ENCODE data around the gene CLEC2L.

Gene CLEC2L

GRCh38 chr7:139576179-139576973 is 52.9 kb downstream of the CLEC2L start:
- DNase-seq = no peak

- no peak for DNase-seq
Measured at GRCh38 chr7:139580435-139580834, 57.0 kb downstream of the CLEC2L start.

GRCh38 chr7:139582130-139582650 is 58.7 kb downstream of the CLEC2L start:
- no peak for DNase-seq

- no peak for DNase-seq
Measured at GRCh38 chr7:139582671-139583155, 59.2 kb downstream of the CLEC2L start.

GRCh38 chr7:139583826-139584553 is 60.5 kb downstream of the CLEC2L start:
- no peak for DNase-seq

GRCh38 chr7:139585042-139585441 is 61.6 kb downstream of the CLEC2L start:
- no peak for DNase-seq

- DNase-seq = no peak
Measured at GRCh38 chr7:139586286-139586685, 62.8 kb downstream of the CLEC2L start.

GRCh38 chr7:139587535-139587934 is 64.0 kb downstream of the CLEC2L start:
- no peak for DNase-seq

- DNase-seq = no peak
Measured at GRCh38 chr7:139588632-139589031, 65.1 kb downstream of the CLEC2L start.

GRCh38 chr7:139589474-139589873 is 66.0 kb downstream of the CLEC2L start:
- no peak for DNase-seq

- DNase-seq = no peak
Measured at GRCh38 chr7:139591550-139592195, 68.2 kb downstream of the CLEC2L start.

- no peak for DNase-seq
Measured at GRCh38 chr7:139592801-139593461, 69.4 kb downstream of the CLEC2L start.

- DNase-seq = no peak
Measured at GRCh38 chr7:139594090-139594489, 70.6 kb downstream of the CLEC2L start.

Data from activated CD4-positive, CD25-positive, alpha-beta regulatory T cell (primary cell).